K562 (cell line): ENCODE data around the gene C17orf50. TPM values are rescaled to one million over a fixed set of nuclear protein-coding genes. Genes with fewer than 3 reads are reported as not detected.

Source experiments
- ATAC-seq: fragments of 200-7000 bp; cut with Tn5 transposase; 3 replicates; pipeline ENCODE4 v1.9.1; 2020; ENCODE audit warnings: moderate library complexity
- BruUV-seq: library from RNA; stranded (reverse); fragments of 400-500 nt; replicated peaks from 2 replicates; lab custom pipeline; 2021; lab: Mats Ljungman, UMichigan
- CTCF ChIA-PET: fragments of 300-600 bp; formaldehyde crosslinking; extraction: SDS; loops from one replicate; lab custom pipeline; 2021; ENCODE audit warnings: low intra/inter-chr PET ratio; lab: Yijun Ruan, JAX
- POLR2A ChIA-PET: fragments of 300-600, 350-650 bp; sonication (Branson Sonifier 250); formaldehyde crosslinking; extraction: SDS; loops from one replicate; lab custom pipeline; 2021; ENCODE audit warnings: antibody characterized with exemption, inconsistent platforms; lab: Yijun Ruan, JAX
- DNase-seq, 4 experiments: peaks; one replicate each; pipeline versions ENCODE4 v3.0.0 to v3.0.0-alpha.2; 2011 to 2018; ENCODE audit warnings: low spot score in 3 of 4, mixed read lengths in 3 of 4; ENCODE audit errors: extremely low read depth in 1 of 4
- FAIRE-seq: peaks from 2 replicates; lab custom pipeline; 2011; peaks lifted over from hg19 to GRCh38; lab: Jason Lieb, UNC
- H2AFZ ChIP-seq: 2 replicates; pipeline ENCODE4 v1.6.0; 2011; ENCODE audit warnings: low read depth, low read length, control low read depth, inconsistent platforms
- H3K27ac ChIP-seq: fragments of 200-600 bp; 3 replicates; pipeline ENCODE4 v1.8.0; 2011; ENCODE audit warnings: low read depth, mild to moderate bottlenecking, control low read depth, inconsistent platforms, low read length, moderate library complexity, mixed read lengths; ENCODE audit errors: extremely low read depth
- H3K27me3 ChIP-seq, 2 experiments: fragments of 300-600 bp in 1 of 2; 2 replicates in 1 of 2; 3 replicates in 1 of 2; pipeline versions ENCODE4 v1.6.0 to v1.8.0; 2011; ENCODE audit warnings: inconsistent platforms in 2 of 2, low read length in 2 of 2, mild to moderate bottlenecking in 1 of 2, mixed read lengths in 1 of 2, moderate library complexity in 1 of 2; ENCODE audit not compliant: control insufficient read depth in 2 of 2, insufficient read depth in 2 of 2
- H3K36me3 ChIP-seq: fragments of 300-600 bp; 3 replicates; pipeline ENCODE4 v1.8.0; 2011; ENCODE audit warnings: mild to moderate bottlenecking, low read length, inconsistent platforms; ENCODE audit not compliant: control insufficient read depth, insufficient read depth
- H3K4me1 ChIP-seq, 2 experiments: fragments of 200-600 bp in 1 of 2; replicated peaks in 1 of 2; 2 replicates in 1 of 2; 3 replicates in 1 of 2; pipeline versions ENCODE4 v1.5.1 to v1.8.0; 2011; ENCODE audit warnings: inconsistent platforms in 2 of 2, low read length in 2 of 2, mild to moderate bottlenecking in 1 of 2, mixed read lengths in 1 of 2, moderate library complexity in 1 of 2; ENCODE audit not compliant: control insufficient read depth in 2 of 2, insufficient read depth in 2 of 2
- H3K4me2 ChIP-seq: 2 replicates; pipeline ENCODE4 v1.6.1; 2011; ENCODE audit warnings: low read length, control low read depth, inconsistent platforms, mixed read lengths; ENCODE audit not compliant: insufficient read depth
- H3K4me3 ChIP-seq: fragments of 200-600 bp; sonication (generic), shearing (Covaris generic); 2 replicates; pipeline ENCODE4 v1.5.1; 2016; ENCODE audit warnings: control low read depth, inconsistent platforms
- H3K79me2 ChIP-seq: fragments of 200-600 bp; 3 replicates; pipeline ENCODE4 v1.8.0; 2011; ENCODE audit warnings: low read length, inconsistent platforms; ENCODE audit not compliant: control insufficient read depth, insufficient read depth
- H3K9ac ChIP-seq, 2 experiments: 2 replicates each; pipeline versions ENCODE4 v1.6.0 to v1.6.1; 2011; ENCODE audit warnings: low read depth in 2 of 2, low read length in 2 of 2, control low read depth in 1 of 2, inconsistent platforms in 1 of 2, mild to moderate bottlenecking in 1 of 2, mixed read lengths in 1 of 2; ENCODE audit not compliant: insufficient read depth in 1 of 2
- H3K9me1 ChIP-seq: one replicate; pipeline ENCODE4 v1.6.0; 2011; ENCODE audit warnings: inconsistent platforms, mild to moderate bottlenecking, low read length, moderate library complexity; ENCODE audit not compliant: control insufficient read depth, insufficient read depth
- H3K9me3 ChIP-seq: replicated peaks from 2 replicates; pipeline ENCODE4 v1.5.1; 2011; ENCODE audit warnings: low read depth, low read length, inconsistent platforms; ENCODE audit not compliant: control insufficient read depth, insufficient read depth
- H4K20me1 ChIP-seq: replicated peaks from 2 replicates; pipeline ENCODE4 v1.6.1; 2011; ENCODE audit warnings: low read length, inconsistent platforms, mixed read lengths; ENCODE audit not compliant: control insufficient read depth, insufficient read depth
- BCOR ChIP-seq: fragments of 450-650 bp; IDR thresholded peaks from 2 replicates; pipeline ENCODE4 v1.6.1; 2016
- E2F3 ChIP-seq: fragments of 250-450 bp; sonication (Bioruptor Pico); IDR thresholded peaks from 2 replicates; pipeline ENCODE4 v1.4.0; 2020; ENCODE audit warnings: mild to moderate bottlenecking
- FUS ChIP-seq: fragments of 200-400 bp; formaldehyde crosslinking; optimal IDR thresholded peaks from 2 replicates; pipeline ENCODE3; 2017; ENCODE audit warnings: low read depth, low read length
- KDM1A ChIP-seq, 2 experiments: fragments of 450-650 bp; IDR thresholded peaks; 2 replicates each; pipeline ENCODE4 v1.6.1; 2016; ENCODE audit warnings: mild to moderate bottlenecking in 2 of 2
- MBD2 ChIP-seq: sonication (generic); IDR thresholded peaks from 2 replicates; pipeline ENCODE4 v1.6.1; 2016; ENCODE audit warnings: low read depth, borderline replicate concordance
- RBM25 ChIP-seq: fragments of 200-400 bp; formaldehyde crosslinking; IDR thresholded peaks from 2 replicates; pipeline ENCODE4 v1.6.1; 2018; ENCODE audit warnings: low read length, low read depth, moderate library complexity; ENCODE audit not compliant: severe bottlenecking
- RUNX1 ChIP-seq: sonication (generic); IDR thresholded peaks from 2 replicates; pipeline ENCODE4 v1.6.1; 2016; ENCODE audit warnings: antibody characterized with exemption, low read depth
- SMARCA5 ChIP-seq: fragments of 450-650 bp; IDR thresholded peaks from 2 replicates; pipeline ENCODE4 v1.6.1; 2016
- TBL1XR1 ChIP-seq, 2 experiments: IDR thresholded peaks; 2 replicates each; pipeline ENCODE4 v1.6.1; 2012; ENCODE audit warnings: improper control_type of control experiment in 2 of 2, low read length in 2 of 2, mild to moderate bottlenecking in 1 of 2
- ZFP36 ChIP-seq: fragments of 150-350 bp; IDR thresholded peaks from 2 replicates; pipeline ENCODE4 v1.6.1; 2018; ENCODE audit warnings: low read length, low read depth; ENCODE audit not compliant: partially characterized antibody
- WGBS: fragments of 100-300 bp; shearing (Covaris generic); methylation state at CpG from one replicate; pipeline ENCODE4 v1.1.6; 2016; ENCODE audit warnings: low coverage, mixed read lengths; ENCODE audit not compliant: insufficient coverage; ENCODE audit errors: missing lambda C conversion rate; 5-methylcytosine and 5-hydroxymethylcytosine counted together
- in situ Hi-C: fragments of 300-500 bp; cut with MboI; formaldehyde crosslinking; loops from 4 replicates; pipeline ENCODE4 v1.15.0; 2018; ENCODE audit warnings: inconsistent platforms, mixed read lengths
- intact Hi-C: fragments of 100-400 bp; cut with micrococcal nuclease; formaldehyde crosslinking; loops from 2 replicates; pipeline ENCODE4 v1.14.2; 2022
- polyA plus RNA-seq, 8 experiments: library from polyadenylated mRNA; depleted of rRNA in 4 of 8; stranded (reverse) in 5 of 8; unstranded in 3 of 8; fragments of >200 nt; fragmentation: Nextera tagmentation in 2 of 8; fragmentation: Illumina TruSeq in 1 of 8; extraction: Ambion mirVana in 2 of 8; extraction: Trizol in 1 of 8; gene quantifications; 2 replicates each; pipeline versions ENCODE4 v1.2.1 to v1.2.3, GENCODE V29; 2011 to 2014; ENCODE audit warnings: inconsistent platforms in 1 of 8, missing spikeins in 1 of 8
- total RNA-seq, 7 experiments: library from RNA; depleted of rRNA in 6 of 7; stranded (reverse); fragments of >200 nt in 6 of 7; fragmentation: Illumina TruSeq in 2 of 7; extraction: Trizol in 2 of 7; gene quantifications; 2 replicates each; pipeline versions ENCODE4 v1.2.1 to v1.2.3, GENCODE V29; 2011 to 2021; ENCODE audit warnings: low replicate concordance in 1 of 7
- TF ChIP-seq, protein P1 (sequence below), 2 experiments: fragments of 450-650 bp in 1 of 2; sonication (generic) in 1 of 2; formaldehyde crosslinking in 1 of 2; IDR thresholded peaks; 2 replicates each; pipeline versions ENCODE4 v1.7.1 to v1.9.0; 2016 to 2022; ENCODE audit warnings: inconsistent platforms in 1 of 2, mild to moderate bottlenecking in 1 of 2, missing genetic modification reagents in 1 of 2

C17orf50 gene
- total and polyA plus RNA-seq, 9 of the 15 experiments (the other 6 are each of a cell fraction or from before 2014, with no cell fraction given) = not detected

DNA sequence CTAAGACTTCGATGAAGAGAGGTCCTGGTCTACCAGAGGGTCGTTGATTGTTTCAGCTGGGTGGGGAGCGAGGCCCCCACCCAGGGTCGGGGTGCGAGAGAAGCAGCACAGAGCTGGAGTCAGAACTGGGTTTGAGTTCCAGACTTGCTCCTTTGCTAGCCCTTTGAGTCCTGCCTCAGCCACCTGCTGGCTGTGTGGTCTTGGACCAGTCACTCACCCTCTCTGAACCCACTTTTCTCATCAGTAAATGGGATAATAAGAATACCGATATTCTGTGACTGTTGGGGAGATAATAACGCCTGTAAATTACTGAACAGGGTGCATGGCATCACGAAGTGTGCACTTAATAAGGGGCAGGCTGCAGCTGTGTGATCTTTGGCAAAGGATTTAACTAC, 35.2 kb downstream of the C17orf50 start:
- no peak for ATAC-seq
- DNase-seq = no peak
- H3K36me3 ChIP-seq = no peaks in the 10 kb centered on the region
- in situ Hi-C loops (no loop called here), intact Hi-C loops (no loop called here)
- CTCF ChIA-PET = no interaction called here
- H3K4me2 ChIP-seq = peak overlapping the region; percentile 59
- no peak overlapping the region; the same call in 1 of the 2 replicates for H3K4me3 ChIP-seq
- 0 out of 4 replicates have a peak overlapping the region, but pooled peaks of 1 of the 2 experiments have one; percentile 64 for H3K9ac ChIP-seq
- peaks cover 0 to 14% of the 10 kb centered on the region in 2 experiments; a peak in 4 of 5 replicates for H3K4me1 ChIP-seq
- H3K9me3 ChIP-seq = no peaks in the 10 kb centered on the region
- 7% methylated on average over 8 of the region's 8 CpGs for WGBS
- H4K20me1 ChIP-seq = peaks cover 4% of the 10 kb centered on the region; the same call in 1 of the 2 replicates
- peaks cover 48 to 72% of the 10 kb centered on the region in 2 experiments for H3K27me3 ChIP-seq
- no TSS peak for BruUV-seq
- no peaks in the 10 kb centered on the region for H3K9me1 ChIP-seq
- POLR2A ChIA-PET = interaction anchor here (0.7 to 2.0 kb wide), 3 partner anchors 10 to 302 kb away, joined by 4 to 13 read pairs (median 5); partner anchors contain the start of gene TAF15
- H3K79me2 ChIP-seq = no peaks in the 10 kb centered on the region
- no peak for FAIRE-seq
- no peak overlapping the region for H3K27ac ChIP-seq
- H2AFZ ChIP-seq = no peak overlapping the region
- TF ChIP-seq KDM1A (IDR thresholded peaks at IDR 0.05) (peak; percentile 9 to 12; a peak in 1 of 4 replicates), E2F3 (CRISPR knock-in tag) (no peak), SMARCA5 (0 out of 2 replicates have a peak, but pooled peaks have one; percentile 13), MBD2 (no peak), BCOR (peak; percentile 73), ZFP36 (peak; percentile 80), FUS (no peak), RBM25 (peak; percentile 83), RUNX1 (no peak), TBL1XR1 (IDR thresholded peaks at IDR 0.05; ENCODE audit: low read length in 2 of 2) (no peak)
- TF ChIP-seq, protein P1, sequence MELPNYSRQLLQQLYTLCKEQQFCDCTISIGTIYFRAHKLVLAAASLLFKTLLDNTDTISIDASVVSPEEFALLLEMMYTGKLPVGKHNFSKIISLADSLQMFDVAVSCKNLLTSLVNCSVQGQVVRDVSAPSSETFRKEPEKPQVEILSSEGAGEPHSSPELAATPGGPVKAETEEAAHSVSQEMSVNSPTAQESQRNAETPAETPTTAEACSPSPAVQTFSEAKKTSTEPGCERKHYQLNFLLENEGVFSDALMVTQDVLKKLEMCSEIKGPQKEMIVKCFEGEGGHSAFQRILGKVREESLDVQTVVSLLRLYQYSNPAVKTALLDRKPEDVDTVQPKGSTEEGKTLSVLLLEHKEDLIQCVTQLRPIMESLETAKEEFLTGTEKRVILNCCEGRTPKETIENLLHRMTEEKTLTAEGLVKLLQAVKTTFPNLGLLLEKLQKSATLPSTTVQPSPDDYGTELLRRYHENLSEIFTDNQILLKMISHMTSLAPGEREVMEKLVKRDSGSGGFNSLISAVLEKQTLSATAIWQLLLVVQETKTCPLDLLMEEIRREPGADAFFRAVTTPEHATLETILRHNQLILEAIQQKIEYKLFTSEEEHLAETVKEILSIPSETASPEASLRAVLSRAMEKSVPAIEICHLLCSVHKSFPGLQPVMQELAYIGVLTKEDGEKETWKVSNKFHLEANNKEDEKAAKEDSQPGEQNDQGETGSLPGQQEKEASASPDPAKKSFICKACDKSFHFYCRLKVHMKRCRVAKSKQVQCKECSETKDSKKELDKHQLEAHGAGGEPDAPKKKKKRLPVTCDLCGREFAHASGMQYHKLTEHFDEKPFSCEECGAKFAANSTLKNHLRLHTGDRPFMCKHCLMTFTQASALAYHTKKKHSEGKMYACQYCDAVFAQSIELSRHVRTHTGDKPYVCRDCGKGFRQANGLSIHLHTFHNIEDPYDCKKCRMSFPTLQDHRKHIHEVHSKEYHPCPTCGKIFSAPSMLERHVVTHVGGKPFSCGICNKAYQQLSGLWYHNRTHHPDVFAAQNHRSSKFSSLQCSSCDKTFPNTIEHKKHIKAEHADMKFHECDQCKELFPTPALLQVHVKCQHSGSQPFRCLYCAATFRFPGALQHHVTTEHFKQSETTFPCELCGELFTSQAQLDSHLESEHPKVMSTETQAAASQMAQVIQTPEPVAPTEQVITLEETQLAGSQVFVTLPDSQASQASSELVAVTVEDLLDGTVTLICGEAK (IDR thresholded peaks at IDR 0.05) = no peak
- TF ChIP-seq, protein P1 (CRISPR knock-in tag; IDR thresholded peaks at IDR 0.05) = no peak
- TF ChIP-seq, all 486 proteins: peak for 5
